ENCODE measurements around the gene CDH22.

- no peak for TF ChIP-seq CTCF (IDR thresholded peaks at IDR 0.05)
- TF ChIP-seq POLR2A (IDR thresholded peaks at IDR 0.05), result no peak
These were observed 30.7 kb downstream of the CDH22 start for GRCh38 chr20:46277602-46278001.
